Stimulated activated CD4-positive, alpha-beta T cell treated with anti-CD3 and anti-CD28 coated beads, Interleukin-12 subunit alpha, Interleukin-12 subunit beta, amount 100 ng/mL, for 48 hours (primary cell): Measurements from ENCODE around the gene AKAP8L.

ENCODE experiments used
- DNase-seq, 3 donors: peaks; one replicate each; pipeline ENCODE4 v3.0.0-alpha.2; 2020; ENCODE audit warnings: low read depth in 2 of 3, low spot score in 1 of 3

AKAP8L gene

DNA sequence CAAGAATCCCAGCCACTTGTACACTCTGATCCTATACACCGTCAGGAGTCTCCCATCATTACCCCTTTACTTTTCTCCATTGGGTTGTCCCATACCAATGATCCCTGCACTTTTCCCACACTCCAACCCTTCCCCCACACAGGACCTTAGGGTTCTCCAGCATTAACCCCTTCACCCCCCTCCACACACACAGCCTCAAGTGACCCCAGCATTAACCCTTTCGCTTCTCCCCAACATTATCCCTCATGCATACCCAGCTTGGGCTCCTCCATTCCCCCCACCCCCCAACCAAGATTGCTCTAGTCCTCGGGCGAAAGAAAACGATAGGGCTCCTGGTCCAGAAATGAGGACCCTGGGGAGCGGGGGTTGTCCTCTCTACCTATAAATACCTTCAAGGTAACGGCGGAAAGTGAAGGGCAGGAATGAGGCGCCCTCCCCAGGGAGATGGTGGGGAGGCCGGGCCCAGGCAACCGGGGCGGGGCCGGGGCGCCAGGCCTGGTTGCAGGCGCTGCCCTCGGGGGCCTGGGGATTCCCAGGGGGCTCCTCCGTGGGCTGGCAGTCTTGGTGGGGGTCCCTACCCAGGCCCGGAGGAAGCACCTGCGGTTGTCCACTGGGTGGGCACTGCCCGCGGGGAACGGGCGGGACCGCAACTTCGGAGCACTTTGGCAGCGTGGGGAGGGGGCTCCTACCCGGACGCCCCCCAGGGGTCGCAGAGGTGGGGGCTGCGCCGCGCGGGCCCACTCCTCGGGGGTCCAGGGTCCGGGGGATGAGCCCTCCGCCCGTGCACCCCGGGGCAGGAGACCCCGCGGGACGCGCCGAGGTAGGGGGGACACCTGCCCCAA is 30.2 kb upstream of the AKAP8L start:
- DNase-seq, result no peak

DNA sequence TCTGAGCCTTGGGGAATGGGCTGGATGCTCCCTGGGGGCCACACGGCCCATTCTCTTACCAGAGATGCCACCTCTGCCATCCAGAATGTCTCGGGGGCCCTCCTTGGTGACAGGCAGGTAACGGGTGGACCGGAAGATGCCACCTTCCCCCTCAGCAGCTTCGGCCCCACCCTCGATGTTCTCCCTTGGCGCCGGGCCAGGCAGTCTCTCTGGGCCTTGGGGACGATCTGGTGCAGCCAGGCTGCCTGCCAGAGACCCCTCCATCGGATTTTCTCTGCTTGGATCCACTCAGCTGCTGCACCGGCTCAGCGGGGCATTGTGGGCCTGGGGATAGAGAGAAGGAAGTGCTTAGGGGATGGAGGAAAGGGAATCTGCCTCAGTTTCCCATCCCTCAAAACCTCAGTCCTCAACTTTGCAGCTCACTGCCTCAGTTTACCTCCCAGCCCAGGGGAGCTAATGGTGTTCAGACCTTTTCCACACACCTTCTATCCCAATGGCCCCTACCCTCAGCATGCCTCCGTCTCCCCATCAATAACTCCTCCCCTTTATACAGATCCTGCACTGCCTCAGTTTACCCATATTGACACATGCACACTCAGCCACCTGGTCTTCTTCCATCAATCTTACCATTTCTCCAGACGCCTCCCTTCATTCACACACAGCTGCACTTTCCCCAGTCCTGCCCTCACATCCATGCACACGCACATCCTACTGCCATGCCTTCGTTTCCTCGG is 29.4 kb upstream of the AKAP8L start:
- no peak for DNase-seq

DNA sequence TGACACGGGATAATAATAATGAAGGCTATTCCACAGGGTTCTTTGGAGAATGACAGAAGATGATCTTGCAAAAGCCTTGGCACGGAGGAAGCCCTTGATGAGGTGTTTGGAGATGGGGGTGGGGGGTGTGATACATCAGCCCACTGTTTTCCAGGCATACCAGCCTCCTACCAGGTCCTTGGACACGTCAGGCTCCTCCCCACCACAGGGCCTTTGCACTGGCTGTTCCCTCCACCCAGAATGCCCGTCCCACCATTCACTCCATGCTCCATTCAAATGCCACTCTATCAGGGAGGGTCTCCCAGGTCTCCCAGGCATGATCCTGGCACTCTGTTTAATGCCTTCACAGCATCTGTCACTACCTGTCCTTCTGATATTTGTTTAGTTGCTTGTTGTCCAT is 28.3 kb upstream of the AKAP8L start:
- no peak for DNase-seq

DNA sequence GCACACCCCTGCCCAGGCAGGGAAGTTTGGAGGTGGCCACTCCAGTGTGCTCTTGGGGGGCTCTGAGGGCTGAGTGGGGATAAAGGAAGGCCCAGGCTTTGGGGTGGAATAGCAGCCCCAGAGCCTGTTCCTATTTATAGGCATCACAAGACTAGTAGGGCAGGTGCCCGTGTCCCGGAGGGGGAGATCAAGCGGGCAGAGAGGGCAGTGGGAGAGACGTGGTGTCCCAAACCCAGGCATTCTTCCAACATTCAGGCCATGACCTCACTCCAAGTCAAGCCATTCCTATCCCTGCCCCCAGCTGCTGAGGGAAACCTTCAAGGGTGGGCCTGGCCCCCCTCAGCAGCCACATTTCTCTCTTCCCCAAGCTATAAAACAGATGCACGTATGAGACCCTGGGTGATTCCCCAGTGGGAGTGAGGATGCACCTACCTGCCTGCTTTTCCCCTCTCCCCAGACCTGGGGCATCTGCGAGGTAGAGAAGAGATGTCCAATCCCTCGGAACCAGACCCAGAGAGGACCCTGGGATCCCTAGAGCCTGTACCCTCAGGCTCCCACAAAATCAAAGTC is 27.1 kb upstream of the AKAP8L start:
- no peak for DNase-seq

DNA sequence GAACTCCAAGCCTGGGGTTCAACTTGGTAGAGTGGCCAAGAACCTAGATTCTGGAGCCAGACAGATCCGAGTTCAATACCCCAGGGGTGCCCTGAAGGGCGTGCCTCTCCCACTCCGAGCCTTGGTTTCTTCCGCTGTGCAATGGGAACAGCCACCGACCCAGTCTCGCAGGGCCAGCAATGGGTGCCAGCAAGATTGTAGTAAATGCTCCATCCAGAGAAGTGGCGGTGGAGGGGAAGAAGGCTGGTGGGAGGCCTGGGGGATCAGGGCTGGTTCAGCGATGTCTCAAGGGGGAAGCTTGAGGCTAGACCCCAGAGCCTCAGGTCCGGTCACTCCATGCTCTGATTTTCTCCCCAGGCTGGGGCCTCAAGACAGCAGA is 26.4 kb upstream of the AKAP8L start:
- no peak for DNase-seq

DNA sequence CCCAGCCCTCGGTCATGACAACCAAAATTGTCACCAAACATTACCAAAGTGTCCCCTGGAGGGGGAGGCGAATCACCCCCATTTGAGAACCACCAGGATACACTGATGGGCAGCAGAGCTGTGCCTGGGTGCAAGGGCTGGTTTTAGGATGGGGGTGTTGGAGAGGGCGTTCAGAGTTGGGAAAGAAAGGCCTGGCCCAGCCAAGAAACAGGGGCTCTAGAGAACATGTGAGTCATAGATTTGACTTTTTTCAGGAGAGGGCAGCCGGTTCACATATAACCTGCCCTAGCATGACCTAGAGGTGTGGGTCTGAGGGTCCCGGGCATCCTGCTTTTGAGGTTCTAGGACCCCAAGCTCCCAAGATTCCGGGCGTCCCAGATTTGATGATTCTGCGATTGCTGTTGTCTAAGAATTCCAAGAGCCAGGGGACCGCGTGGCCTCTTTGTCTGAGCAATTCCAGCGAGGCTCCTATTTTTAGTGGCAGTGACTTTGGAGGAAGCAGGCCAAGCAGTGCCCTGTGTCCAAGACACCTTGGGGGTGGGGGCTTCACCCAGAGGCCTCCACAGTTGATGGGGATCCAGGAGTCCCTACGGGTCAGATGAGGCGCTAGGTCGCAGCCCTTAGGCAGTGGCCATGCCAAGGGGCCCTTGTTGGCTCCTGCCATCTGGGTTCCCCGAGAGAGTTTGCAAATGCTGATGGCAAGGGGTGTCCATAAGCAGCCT is 25.9 kb upstream of the AKAP8L start:
- DNase-seq, result no peak

DNA sequence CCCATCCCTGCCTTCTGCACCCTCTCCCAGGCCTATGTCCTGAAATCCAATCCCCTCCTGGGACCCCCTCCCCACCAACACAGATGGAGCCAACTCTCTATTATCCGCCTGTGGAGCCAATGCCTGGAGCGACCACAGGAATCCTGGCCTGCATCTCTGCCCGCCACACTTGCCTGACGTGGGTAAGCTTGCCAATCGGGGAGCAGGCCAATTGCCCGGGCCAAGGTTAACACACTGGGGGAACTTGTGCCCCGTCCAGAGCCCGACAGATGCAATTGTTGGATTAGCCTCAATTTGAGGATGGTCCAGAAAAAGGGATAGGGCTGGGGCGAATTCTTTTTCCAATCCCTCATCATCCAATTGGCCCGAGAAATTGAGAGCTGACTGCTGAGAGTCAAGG is 25.1 kb upstream of the AKAP8L start:
- DNase-seq, result no peak

DNA sequence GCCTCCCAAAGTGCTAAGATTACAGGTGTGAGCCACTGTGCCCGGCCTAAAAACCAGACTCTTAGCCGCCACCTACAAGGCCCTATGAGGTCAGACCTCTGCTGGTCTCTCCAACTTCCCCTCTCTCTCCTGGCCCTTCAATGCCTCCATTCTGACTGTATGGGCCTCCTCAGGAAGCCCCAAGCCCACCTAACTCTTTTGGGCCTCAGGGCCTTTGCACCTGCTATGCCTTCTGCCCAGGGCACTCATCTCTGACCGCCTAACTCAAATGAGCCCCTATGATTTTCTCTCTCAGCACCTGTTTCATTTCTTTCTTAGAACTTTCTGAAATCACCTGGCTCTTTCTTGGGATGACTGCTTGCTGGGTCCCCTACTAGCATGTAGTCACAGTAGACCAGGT is 24.5 kb upstream of the AKAP8L start:
- DNase-seq, result no peak

DNA sequence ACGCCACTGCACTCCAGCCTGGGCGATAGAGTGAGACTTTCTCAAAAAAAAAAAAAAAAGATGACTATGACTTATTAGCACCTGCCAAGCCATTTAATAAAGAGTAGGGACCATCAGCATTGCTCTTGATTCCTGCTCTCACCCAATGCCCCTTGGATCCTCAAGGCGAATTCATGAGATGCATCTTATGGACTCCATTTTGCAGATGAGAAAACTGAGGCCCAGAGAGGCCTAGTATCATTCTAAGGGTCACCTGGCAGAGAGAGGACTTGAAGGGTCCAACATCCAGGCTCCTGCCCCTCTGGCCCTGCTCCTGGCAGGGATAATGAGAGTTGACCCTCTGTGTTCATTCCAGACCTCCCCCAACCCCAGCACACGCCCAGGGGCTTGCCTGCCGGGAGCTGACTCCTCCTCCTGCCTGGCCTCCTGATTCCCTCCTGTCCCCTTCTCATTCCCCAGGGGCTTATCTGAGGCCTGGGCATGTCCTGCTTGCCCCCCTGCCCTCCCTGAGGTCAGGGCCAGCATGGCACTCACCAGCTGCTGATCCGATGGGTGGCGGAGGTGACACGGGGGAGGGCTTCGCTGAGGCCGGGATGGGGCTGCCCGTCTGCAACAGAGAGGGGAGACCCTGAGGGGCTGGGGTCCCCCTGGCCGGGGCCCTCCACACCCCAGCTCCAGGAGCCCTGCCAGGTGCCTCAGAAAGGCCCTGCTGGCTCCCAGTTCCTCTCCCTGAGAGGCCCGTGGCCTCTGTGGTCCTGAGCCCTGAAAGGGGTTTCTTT is 23.5 kb upstream of the AKAP8L start:
- DNase-seq, result no peak

DNA sequence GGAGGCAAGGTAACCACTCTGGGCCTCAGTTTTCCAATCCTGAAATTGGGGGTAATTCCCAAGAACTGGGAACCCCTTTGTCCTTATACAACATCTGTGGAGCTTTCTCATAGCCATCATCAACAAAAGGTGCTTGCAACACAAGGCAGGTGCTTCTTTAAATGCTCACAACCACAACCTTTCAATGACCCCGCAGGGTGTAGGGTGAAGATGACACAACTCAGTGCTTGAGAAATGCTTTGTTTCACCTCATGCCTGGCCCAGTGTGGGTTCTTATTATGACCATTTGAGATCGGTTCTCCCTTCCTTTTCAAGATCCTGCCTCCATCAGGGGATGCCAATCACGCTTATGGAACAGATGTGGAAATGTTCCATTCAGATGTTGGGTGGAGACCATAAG is 22.5 kb upstream of the AKAP8L start:
- no peak for DNase-seq

DNA sequence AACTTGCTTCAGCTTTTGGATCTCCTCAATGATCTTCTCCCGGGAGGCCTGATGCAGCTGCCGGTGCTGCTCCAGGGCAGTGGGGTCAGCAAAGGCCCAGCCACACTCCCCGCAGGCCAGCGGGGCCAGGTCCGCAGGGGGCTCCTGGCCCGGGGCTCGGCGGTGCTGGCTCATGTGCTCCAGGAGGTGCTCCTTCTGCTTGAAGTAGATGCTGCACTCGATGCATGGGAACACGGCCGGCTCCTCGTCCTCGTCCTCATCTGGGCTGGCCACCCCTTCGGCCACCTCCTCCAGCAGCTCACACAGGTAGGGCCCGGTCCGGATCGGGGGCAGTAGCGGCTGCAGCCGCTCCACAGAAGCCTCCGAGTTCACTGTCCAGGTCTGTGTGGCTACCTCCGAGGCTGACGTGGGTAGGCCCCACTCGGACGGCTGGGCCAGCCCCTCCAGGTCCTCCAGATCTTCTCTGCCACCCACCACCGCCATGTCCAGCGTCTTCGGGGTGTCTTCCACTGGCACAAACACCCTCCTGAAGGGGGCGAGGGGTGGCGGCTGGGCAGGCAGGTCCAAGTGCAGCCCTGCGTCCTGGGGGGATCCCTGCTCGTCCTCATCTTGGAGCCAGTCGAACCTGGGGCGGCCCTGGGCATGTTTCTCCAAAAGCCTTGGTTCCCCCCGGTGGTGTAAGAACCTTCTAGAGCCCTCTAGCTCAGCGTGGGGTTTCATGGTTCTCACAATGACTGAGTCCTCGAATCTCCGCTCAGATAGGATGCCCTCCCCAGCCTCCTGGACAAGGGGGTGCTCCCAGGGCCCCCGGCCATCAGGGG is 21.2 kb upstream of the AKAP8L start:
- no peak for DNase-seq

DNA sequence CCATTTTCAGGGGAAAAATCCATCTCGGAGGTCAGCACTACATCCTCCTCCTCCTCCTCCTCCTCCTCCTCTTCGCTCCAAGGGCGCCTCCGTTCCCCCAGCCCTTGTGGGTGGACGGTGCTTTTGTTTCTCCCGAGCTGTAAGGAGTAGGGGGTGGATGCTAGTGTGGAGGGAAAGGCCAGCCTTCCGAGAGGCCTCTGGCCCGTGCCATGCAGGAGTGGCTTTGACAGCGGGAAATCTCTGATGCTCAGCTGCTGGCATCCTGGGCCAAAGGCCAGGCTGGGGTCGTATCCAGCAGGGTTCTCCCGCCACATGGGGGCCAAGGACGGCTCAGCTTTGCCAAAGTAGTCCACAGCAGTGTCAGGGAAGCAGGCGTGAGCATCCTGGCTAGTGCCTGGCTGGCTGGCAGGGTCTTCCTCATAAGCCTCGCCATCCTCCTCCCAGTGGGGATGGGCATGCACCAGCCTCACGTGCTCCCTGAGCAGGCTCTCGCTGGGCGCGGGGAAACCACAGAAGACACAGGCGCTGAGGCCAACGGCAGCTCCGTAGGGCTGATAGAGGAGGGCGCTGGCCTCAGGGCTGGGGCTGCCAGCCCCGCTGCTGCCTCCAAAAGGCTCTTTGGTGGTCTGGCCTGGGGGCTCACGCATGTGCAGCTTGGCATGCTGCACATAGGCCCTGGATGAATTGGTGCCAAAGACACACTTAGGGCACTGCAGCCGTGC is 20.5 kb upstream of the AKAP8L start:
- DNase-seq, result no peak

DNA sequence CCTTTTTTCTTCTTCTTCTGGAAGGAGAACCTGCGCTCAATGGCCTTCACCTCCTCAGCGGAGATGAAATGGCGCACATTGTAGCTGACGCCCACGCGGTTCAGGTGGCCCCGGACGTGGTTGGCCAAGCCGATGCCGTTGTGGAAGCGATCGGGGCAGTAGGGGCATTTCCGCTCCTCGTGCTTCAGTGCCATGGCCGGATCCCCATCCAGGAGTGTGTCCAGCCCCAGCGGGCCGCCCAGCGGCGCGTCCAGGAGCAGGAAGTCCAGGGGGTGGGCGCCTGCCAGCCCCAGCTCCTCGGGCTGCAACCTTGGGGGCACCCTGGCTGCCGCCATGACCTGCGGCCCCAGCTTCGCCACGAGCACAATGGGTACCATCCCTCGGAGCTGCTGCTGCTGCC is 19.8 kb upstream of the AKAP8L start:
- no peak for DNase-seq

DNA sequence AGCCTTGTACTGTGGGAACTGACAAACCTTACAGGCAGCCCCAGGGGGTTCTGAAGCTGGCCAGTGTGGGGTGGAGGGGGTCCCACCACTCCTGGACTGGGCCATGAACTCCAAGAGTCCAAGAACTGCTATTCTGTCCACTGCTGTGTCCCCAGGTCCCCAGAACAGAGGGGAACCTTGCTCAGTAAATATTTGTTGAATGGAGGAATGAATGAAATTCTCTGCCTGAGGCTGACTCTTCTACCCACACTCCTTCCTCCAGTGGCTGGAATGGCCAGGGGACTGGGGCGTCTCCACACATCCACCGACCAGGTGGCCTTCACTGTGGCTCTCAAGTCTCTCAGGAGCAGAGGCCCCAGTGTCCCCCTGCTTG is 19.3 kb upstream of the AKAP8L start:
- DNase-seq, result no peak

DNA sequence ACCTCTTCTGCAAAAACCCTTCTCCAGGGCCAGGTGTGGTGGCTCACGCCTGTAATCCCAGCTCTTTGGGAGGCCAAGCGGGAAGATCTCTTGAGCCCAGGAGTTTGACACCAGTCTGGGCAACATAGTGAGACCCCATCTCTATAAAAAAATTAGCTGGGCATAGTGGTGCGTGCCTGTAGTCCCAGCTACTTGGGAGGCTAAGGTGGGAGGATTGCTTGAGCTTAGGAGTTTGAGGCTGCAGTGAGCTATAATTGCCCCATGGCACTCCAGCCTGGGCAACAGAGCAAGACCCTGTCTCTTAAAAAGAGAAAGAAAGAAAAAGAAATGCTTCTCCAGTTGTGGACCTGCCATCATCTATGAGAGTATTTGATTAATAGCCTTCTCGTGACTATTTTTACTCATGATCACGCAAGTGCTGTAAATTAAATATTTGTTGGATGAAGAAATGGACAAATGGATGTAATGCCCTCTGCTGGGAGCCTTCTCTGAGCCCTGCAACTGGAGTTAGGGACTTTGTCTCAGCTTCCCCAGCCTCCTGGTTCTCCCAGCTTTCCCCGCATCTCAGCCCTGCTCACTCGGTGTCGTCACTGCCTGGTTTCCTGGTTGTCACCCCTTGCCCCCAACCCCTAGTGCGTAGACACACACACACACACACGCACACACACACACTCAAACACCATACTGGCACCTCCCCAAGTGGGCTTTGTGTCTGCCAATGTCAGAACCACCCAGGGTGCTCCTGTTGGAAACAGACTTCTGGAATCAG is 18.8 kb upstream of the AKAP8L start:
- DNase-seq, result no peak

DNA sequence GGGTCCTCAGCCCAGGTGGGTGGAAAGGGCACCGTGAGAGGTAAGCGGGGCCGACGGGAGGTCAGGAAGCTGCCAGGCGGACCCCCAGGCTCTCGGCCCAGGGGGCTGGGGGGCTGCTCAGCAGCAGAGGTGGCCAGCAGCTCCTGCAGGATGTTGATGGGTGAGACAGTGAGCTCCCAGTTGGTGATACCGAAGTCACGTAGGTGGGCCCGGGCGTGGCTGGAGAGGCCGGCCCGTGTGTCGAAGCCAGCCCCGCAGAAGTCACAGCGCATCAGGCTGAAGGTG is 18.0 kb upstream of the AKAP8L start:
- DNase-seq, result no peak

DNA sequence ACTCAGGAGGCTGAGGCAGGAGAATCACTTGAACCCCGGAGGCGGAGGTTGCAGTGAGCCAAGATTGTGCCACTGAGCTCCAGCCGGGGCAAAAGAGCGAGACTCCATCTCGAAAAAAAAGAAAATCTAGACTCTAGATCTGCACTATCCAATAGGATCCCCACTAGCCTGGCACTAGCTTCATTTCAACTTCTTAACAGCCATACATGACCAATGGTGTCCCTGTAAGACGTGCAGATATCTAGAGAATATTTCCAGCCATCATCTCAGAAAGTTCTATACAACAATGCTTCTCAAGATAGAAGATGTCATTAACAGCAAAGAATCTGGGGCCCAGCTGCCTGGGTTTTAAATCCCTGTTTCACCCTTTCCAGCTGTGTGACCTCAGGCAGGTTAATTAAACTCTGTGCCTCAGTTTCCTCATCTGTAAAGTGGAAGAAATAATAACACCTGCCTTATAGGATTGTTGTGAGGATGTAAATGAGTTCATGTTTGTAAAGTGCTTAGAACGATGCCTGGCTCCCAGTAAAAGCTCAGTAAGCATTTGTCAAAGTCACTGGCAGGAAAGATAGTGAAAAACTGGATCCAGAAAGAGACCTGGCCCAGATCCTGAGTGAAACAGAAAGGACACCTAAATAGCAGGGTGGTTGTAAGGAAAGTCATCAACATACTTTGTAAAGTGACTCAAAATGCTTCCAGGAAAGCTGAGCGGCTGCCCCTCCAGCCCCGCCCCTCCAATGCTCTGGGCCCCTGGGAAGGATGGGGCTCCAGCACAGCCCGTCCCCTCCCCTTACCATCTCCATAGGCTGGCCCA is 17.4 kb upstream of the AKAP8L start:
- DNase-seq, result no peak

DNA sequence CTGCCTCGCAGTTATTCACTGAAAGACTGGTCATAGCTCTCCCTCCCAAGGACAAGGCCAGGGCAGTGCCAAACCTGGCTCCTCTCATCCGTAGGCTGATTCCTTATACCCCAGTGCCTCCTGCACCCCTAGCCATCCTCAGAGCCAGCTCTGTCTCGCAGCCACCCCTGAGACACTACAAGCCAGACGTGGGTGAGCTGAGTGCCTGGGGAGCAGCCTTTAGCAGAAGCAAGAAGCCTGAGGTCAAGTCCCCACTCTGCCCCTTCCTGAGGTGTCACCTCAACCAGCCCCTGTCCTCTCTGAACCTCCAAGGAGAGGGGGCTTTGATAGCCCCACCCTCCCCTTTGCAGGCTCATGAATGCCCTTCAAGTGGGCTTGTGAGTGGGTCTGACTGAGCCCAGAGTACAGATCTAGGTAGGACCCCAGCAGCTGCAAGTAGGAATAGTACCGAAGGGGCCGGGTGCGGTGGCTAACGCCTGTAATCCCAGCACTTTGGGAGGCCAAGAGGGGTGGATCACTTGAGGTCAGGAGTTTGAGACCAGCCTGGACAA is 14.8 kb upstream of the AKAP8L start:
- no peak for DNase-seq
